ENCODE results near the gene TMA7.

The TMA7 gene

GRCh38 chr3:48407542-48408099 lies 32.4 kb upstream of the TMA7 start:
- Histone ChIP-seq H3K36me3 (peaks cover 90% of the 10 kb centered on the region), H3K27ac (no peak overlapping the region), H3K27me3 (ENCODE audit: insufficient read depth, low read depth, severe bottlenecking) (no peaks in the 10 kb centered on the region), H3K4me3 (ENCODE audit: low read depth, low read length) (no peak overlapping the region), H3K9me3 (ENCODE audit: severe bottlenecking) (no peaks in the 10 kb centered on the region)
- no peak for DNase-seq
- TF ChIP-seq, protein P1, sequence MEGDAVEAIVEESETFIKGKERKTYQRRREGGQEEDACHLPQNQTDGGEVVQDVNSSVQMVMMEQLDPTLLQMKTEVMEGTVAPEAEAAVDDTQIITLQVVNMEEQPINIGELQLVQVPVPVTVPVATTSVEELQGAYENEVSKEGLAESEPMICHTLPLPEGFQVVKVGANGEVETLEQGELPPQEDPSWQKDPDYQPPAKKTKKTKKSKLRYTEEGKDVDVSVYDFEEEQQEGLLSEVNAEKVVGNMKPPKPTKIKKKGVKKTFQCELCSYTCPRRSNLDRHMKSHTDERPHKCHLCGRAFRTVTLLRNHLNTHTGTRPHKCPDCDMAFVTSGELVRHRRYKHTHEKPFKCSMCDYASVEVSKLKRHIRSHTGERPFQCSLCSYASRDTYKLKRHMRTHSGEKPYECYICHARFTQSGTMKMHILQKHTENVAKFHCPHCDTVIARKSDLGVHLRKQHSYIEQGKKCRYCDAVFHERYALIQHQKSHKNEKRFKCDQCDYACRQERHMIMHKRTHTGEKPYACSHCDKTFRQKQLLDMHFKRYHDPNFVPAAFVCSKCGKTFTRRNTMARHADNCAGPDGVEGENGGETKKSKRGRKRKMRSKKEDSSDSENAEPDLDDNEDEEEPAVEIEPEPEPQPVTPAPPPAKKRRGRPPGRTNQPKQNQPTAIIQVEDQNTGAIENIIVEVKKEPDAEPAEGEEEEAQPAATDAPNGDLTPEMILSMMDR (IDR thresholded peaks at IDR 0.05; ENCODE audit: low read depth, low read length): no peak

DNA sequence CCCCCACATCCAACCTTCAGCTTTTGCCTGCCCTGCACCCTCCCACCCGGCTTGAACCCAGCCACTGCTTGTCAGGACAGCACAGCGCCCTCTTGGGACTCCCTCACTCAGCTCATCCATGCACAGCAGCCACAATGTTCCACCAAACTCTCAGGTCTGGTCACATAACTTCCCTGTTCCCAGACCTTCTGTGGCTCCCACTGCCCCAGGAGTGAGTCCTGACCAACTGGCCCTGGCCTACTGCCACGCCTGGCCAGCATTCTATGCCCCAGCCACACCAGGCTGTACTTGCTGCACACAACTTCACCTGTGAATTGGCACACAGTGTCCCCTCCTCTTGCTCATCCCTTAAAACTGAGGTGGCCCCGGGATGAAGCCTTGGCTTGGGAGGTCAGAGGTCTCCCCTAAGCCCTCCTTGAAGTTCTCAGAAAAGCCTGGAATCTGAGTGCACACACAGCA lies 31.2 kb upstream of the TMA7 start:
- TF ChIP-seq, protein P1 (IDR thresholded peaks at IDR 0.05; ENCODE audit: low read depth, low read length): peak; percentile 59
- Histone ChIP-seq H3K27ac (no peak overlapping the region), H3K27me3 (ENCODE audit: insufficient read depth, low read depth, severe bottlenecking) (no peaks in the 10 kb centered on the region), H3K36me3 (peaks cover 97% of the 10 kb centered on the region), H3K4me3 (ENCODE audit: low read depth, low read length) (no peak overlapping the region), H3K9me3 (ENCODE audit: severe bottlenecking) (no peaks in the 10 kb centered on the region)
- DNase-seq: peak; percentile 44

DNA sequence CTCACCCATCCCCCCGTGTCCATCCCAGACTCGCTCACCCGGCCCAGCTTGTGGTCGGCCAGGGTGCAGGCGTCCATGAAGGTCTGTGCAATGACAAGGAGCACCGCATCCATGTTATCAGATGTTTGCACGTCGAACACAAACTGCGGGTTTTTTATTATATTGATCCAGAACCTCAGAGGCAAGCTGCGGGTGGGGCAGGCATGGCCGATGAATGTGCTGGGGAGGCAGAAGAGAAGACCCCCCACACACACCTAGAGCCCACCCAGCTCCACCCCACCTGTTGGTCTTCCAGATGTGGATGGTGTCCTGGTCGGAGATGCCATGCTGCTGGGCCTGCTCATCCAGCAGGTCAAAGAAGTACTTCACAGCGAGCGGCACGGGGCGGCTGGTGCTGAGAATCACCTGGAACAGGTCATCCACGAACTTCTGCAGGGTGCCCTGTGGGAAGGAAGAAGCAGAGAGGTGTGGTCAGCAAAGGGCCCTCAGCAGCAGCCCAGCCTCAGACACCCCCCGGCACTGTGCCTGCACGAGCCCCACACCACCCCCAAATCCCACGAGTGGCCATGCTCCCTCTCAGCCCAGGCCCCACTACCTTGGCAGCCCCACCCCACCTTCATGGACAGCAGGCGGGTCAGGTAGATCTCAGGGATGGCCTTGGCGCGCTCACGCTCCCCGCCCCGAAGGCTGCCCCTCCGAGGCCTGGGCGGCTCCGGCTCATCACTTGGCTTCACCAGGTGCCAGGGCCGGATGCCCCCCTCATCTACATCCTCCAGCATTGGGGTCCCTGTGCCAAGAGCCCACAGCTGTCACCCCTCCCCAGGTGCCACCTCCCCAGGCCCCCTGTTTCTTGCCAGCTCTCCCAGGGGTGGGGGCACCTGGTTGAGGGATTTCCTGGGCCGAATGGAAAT lies 30.5 kb upstream of the TMA7 start:
- peaks cover 96% of the 10 kb centered on the region for H3K36me3 ChIP-seq
- no peaks in the 10 kb centered on the region for H3K9me3 ChIP-seq (ENCODE audit: severe bottlenecking)
- TF ChIP-seq, protein P1 (IDR thresholded peaks at IDR 0.05; ENCODE audit: low read depth, low read length): no peak
- peak; percentile 5 for DNase-seq
- H3K27me3 ChIP-seq (ENCODE audit: insufficient read depth, low read depth, severe bottlenecking): no peaks in the 10 kb centered on the region
- H3K27ac ChIP-seq: no peak overlapping the region
- H3K4me3 ChIP-seq (ENCODE audit: low read depth, low read length): no peak overlapping the region

DNA sequence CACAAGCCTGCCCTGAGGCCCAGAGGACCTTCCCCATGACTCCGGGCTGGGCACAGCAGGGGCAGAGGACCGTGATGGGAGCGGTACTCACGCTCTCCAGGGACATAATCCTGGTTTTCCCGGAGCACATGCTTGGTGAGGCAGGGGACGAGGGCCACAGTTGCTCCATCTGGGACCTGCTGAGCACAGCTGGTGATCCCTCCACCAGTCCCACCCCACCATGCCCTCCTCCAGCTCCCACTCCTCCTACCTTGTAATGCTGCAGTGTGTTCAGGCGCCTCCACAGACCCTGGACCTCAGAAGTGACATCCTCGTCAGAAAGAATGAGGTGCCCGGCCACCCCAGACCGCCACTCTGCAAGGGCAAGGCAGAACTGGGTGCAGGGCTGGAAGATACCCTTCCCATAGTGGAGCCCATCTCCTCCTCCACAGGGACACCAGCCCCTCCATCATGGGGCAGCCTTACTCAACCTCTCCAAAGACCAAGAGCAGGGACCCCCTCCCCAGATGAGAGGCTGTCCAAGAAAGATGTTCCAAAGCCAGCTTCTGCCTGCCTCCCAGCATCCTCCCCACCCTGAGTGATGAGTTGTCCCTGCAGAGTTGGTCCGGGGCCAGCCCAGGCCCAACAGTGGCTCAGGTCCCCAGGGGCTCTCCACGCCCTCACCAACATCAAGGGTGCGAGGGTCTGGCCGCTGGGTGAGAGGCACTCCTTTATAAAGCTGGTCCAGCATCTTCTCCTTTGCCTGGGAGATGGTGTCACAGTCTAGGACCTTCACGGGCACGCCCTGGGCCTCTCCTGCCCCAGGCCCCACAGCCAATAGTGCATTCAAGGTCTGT lies 29.6 kb upstream of the TMA7 start:
- TF ChIP-seq, protein P1 (IDR thresholded peaks at IDR 0.05; ENCODE audit: low read depth, low read length): no peak
- Histone ChIP-seq H3K36me3 (peaks cover 97% of the 10 kb centered on the region), H3K27ac (no peak overlapping the region), H3K9me3 (ENCODE audit: severe bottlenecking) (no peaks in the 10 kb centered on the region), H3K4me3 (ENCODE audit: low read depth, low read length) (no peak overlapping the region), H3K27me3 (ENCODE audit: insufficient read depth, low read depth, severe bottlenecking) (no peaks in the 10 kb centered on the region)
- peak; percentile 5 for DNase-seq

DNA sequence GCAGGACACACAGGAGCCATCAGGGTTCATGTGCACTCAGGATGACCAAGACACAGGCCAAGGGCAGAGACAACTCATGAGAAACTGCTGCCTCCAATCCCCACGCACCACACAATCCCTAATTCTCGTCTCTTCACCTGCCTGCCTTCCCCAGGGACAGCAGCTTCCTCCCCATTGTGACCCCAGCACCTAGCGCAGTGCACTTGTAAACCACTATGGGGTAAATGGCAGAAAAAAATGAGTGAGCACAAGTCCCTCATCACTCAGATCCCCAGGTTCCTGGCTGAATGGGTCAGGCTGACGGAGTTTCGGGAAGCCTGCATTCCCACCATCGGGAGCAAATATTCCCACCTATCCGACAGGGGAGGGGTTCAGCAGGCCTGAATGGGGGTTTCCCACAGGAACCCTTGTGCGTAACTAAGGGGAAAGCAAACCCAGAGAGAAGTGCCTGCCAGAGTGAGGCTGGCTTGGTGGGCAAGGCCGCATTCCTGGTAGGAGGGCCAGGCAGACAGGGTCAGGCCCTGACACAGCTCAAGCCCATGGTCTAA lies 28.9 kb upstream of the TMA7 start:
- DNase-seq: peak; percentile 3
- Histone ChIP-seq H3K36me3 (peaks cover 99% of the 10 kb centered on the region), H3K4me3 (ENCODE audit: low read depth, low read length) (no peak overlapping the region), H3K9me3 (ENCODE audit: severe bottlenecking) (no peaks in the 10 kb centered on the region), H3K27ac (no peak overlapping the region), H3K27me3 (ENCODE audit: insufficient read depth, low read depth, severe bottlenecking) (no peaks in the 10 kb centered on the region)
- TF ChIP-seq, protein P1 (IDR thresholded peaks at IDR 0.05; ENCODE audit: low read depth, low read length): no peak

Measured in WERI-Rb-1 (cell line).